ENCODE measurements around the gene TRRAP.
"Not testable (repeated sequence)": the region's sequence is repeated elsewhere in the genome, so short reads cannot be mapped to it uniquely, and the experiment has no call there.

Gene TRRAP

GRCh38 chr7:98878365-98879197 lies at the start of gene TRRAP:
TRRAP (plus strand) TSS chr7:98878532; CDS start chr7:98881151, 2,619 bp downstream.
- DNase-seq = peak; percentile 81

GRCh38 chr7:98830972-98831548 lies 47.3 kb upstream of the TRRAP start:
- DNase-seq = no peak

GRCh38 chr7:98831641-98832221 lies 46.6 kb upstream of the TRRAP start:
- peak; percentile 20 for DNase-seq

- DNase-seq = no peak
These were observed 45.3 kb upstream of the TRRAP start for GRCh38 chr7:98833022-98833421.

GRCh38 chr7:98834949-98835348 lies 43.4 kb upstream of the TRRAP start:
- no peak for DNase-seq

- no peak for DNase-seq
These were observed 41.3 kb upstream of the TRRAP start for GRCh38 chr7:98836811-98837629.

- no peak for DNase-seq
These were observed 40.7 kb upstream of the TRRAP start for GRCh38 chr7:98837630-98837972.

GRCh38 chr7:98840096-98840495 lies 38.2 kb upstream of the TRRAP start:
- DNase-seq = no peak

- no peak for DNase-seq
These were observed 37.6 kb upstream of the TRRAP start for GRCh38 chr7:98840722-98841121.

GRCh38 chr7:98841179-98841997 lies 36.9 kb upstream of the TRRAP start:
- DNase-seq = peak; percentile 58

GRCh38 chr7:98842552-98842951 lies 35.8 kb upstream of the TRRAP start:
- not testable (repeated sequence) for DNase-seq

GRCh38 chr7:98848918-98849317 lies 29.4 kb upstream of the TRRAP start:
- DNase-seq = no peak

GRCh38 chr7:98852826-98853225 lies 25.5 kb upstream of the TRRAP start:
- DNase-seq = no peak

GRCh38 chr7:98855610-98856422 lies 22.5 kb upstream of the TRRAP start:
- no peak for DNase-seq

GRCh38 chr7:98860071-98860470 lies 18.3 kb upstream of the TRRAP start:
- no peak for DNase-seq

- DNase-seq = no peak
These were observed 16.1 kb upstream of the TRRAP start for GRCh38 chr7:98862203-98862602.

GRCh38 chr7:98862716-98863420 lies 15.5 kb upstream of the TRRAP start:
- DNase-seq = no peak

GRCh38 chr7:98863601-98864000 lies 14.7 kb upstream of the TRRAP start:
- no peak for DNase-seq

- DNase-seq = no peak
These were observed 13.4 kb upstream of the TRRAP start for GRCh38 chr7:98864731-98865453.

- no peak for DNase-seq
These were observed 12.0 kb upstream of the TRRAP start for GRCh38 chr7:98866351-98866750.
